Upper lobe of left lung (tissue), 4 donors: Measurements from ENCODE around the gene SHLD1.
"Not testable (repeated sequence)": the region's sequence is repeated elsewhere in the genome, so short reads cannot be mapped to it uniquely, and the experiment has no call there.

Source experiments
- CTCF ChIP-seq, 6 experiments: fragments of 450-650 bp in 4 of 6; fragments of 200-600 bp in 2 of 6; sonication (generic) in 2 of 6; IDR thresholded peaks; one replicate each; pipeline ENCODE4 v1.5.1; 2016 to 2019; ENCODE audit warnings: antibody characterized with exemption in 6 of 6
- POLR2A ChIP-seq, 4 donors: fragments of 450-650 bp; IDR thresholded peaks; one replicate each; pipeline ENCODE4 v1.5.1; 2016 to 2017; ENCODE audit warnings: antibody characterized with exemption in 4 of 4, mild to moderate bottlenecking in 2 of 4

- TF ChIP-seq CTCF, POLR2A (IDR thresholded peaks at IDR 0.05): not testable (repeated sequence)
Measured at GRCh38 chr20:5721356-5721755, 28.8 kb upstream of the SHLD1 start.
